ENCODE measurements around the gene PTPN9. TPM values are rescaled to one million over a fixed set of nuclear protein-coding genes. Genes with fewer than 3 reads are reported as not detected.
"Not testable (repeated sequence)": the region's sequence is repeated elsewhere in the genome, so short reads cannot be mapped to it uniquely, and the experiment has no call there.

PTPN9 gene
- total RNA-seq, 4 donors from 2014 or later = 16.3 to 30.6 (median 25.0) TPM

DNA sequence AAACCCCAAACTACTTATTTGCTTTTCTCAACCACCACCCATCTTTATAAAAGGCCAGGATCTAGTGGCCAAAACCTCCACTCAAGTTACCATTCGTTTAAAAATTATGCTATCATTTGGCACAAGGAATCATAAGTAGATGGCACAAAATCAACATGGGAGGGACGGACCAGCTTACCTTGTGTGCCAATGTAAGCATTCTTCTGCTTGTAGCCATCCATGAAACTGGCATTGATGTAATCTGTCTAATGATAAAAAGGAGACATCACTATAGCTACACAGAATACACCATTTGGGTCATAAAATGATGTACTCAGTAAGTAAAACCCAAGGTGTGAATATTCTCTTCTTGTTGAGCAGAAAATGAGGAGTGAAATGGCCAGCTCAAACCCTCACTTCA, 99.4 kb downstream of the PTPN9 start:
- no peak for ATAC-seq
- H3K27me3 ChIP-seq = no peaks in the 10 kb centered on the region
- TF ChIP-seq POLR2A (IDR thresholded peaks at IDR 0.05) = no peak
- TF ChIP-seq EP300 (IDR thresholded peaks at IDR 0.05) = no peak
- no peak for TF ChIP-seq POLR2AphosphoS5 (IDR thresholded peaks at IDR 0.05)
- TF ChIP-seq, protein P1, sequence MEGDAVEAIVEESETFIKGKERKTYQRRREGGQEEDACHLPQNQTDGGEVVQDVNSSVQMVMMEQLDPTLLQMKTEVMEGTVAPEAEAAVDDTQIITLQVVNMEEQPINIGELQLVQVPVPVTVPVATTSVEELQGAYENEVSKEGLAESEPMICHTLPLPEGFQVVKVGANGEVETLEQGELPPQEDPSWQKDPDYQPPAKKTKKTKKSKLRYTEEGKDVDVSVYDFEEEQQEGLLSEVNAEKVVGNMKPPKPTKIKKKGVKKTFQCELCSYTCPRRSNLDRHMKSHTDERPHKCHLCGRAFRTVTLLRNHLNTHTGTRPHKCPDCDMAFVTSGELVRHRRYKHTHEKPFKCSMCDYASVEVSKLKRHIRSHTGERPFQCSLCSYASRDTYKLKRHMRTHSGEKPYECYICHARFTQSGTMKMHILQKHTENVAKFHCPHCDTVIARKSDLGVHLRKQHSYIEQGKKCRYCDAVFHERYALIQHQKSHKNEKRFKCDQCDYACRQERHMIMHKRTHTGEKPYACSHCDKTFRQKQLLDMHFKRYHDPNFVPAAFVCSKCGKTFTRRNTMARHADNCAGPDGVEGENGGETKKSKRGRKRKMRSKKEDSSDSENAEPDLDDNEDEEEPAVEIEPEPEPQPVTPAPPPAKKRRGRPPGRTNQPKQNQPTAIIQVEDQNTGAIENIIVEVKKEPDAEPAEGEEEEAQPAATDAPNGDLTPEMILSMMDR (IDR thresholded peaks at IDR 0.05) = no peak
- no peaks in the 10 kb centered on the region for H3K9me3 ChIP-seq
- H3K27ac ChIP-seq = no peak overlapping the region
- 62 to 93% methylated on average over 2 of the region's 2 CpGs for WGBS, 2 donors (ENCODE audit: low coverage in 1 of 2)
- H3K4me3 ChIP-seq = no peak overlapping the region
- H3K36me3 ChIP-seq = peaks cover 0 to 64% of the 10 kb centered on the region in 2 donors
- no peaks in the 10 kb centered on the region for H3K4me1 ChIP-seq

- not testable (repeated sequence) for H3K27me3 ChIP-seq, ATAC-seq, H3K27ac ChIP-seq, H3K4me3 ChIP-seq, H3K4me1 ChIP-seq, H3K9me3 ChIP-seq
- WGBS, 2 donors (ENCODE audit: low coverage in 1 of 2) = 100% methylated on average over 1 to 4 of the region's 5 CpGs
- H3K36me3 ChIP-seq = peaks cover 0 to 84% of the 10 kb centered on the region in 2 donors
These were observed 102.0 kb downstream of the PTPN9 start for GRCh38 chr15:75477094-75477493.

GRCh38 chr15:75468913-75469598, 110.1 kb downstream of the PTPN9 start:
- H3K4me1 ChIP-seq = peaks cover 0 to 8% (median 0%) of the 10 kb centered on the region in 3 donors
- no peaks in the 10 kb centered on the region for H3K9me3 ChIP-seq
- no peak overlapping the region for H3K27ac ChIP-seq
- no peak for ATAC-seq
- H3K36me3 ChIP-seq = peaks cover 0 to 87% of the 10 kb centered on the region in 2 donors
- no peaks in the 10 kb centered on the region for H3K27me3 ChIP-seq
- TF ChIP-seq EP300 (IDR thresholded peaks at IDR 0.05) (no peak), POLR2A (IDR thresholded peaks at IDR 0.05) (no peak), POLR2AphosphoS5 (IDR thresholded peaks at IDR 0.05) (no peak)
- TF ChIP-seq, protein P1 (IDR thresholded peaks at IDR 0.05) = no peak
- H3K4me3 ChIP-seq = no peak overlapping the region
- 100% methylated on average over 1 of the region's 2 CpGs; no CpG with 5 or more reads in 1 of the 2 donors for WGBS, 2 donors (ENCODE audit: low coverage in 1 of 2)

DNA sequence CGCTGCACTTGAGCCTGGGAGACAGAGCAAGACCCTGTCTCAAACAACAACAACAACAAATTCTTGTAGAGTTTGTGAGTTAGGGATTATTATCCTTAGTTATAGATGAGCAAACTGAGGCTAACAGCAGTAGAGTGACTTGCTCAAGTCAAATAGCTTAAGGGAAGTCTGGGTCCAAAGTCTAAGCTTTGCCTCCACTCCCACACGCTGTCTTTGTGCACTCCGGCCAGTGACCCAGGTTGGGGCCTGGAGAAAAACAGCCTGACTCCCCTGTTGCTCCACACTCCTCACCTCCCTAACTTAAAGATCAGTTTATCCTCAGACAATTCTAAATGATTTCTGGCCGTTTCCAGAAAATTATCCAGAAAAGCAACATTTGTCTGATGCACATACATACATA, 118.5 kb downstream of the PTPN9 start:
- TF ChIP-seq, protein P1 (IDR thresholded peaks at IDR 0.05) = no peak
- TF ChIP-seq POLR2A (IDR thresholded peaks at IDR 0.05) (no peak), POLR2AphosphoS5 (IDR thresholded peaks at IDR 0.05) (no peak), EP300 (IDR thresholded peaks at IDR 0.05) (no peak)
- Histone ChIP-seq H3K4me3 (no peak overlapping the region), H3K36me3 (peaks cover 0 to 3% of the 10 kb centered on the region in 2 donors), H3K27me3 (no peaks in the 10 kb centered on the region), H3K9me3 (no peaks in the 10 kb centered on the region), H3K4me1 (peaks cover 0 to 11% (median 7%) of the 10 kb centered on the region in 3 donors), H3K27ac (no peak overlapping the region)
- ATAC-seq = no peak
- WGBS, 2 donors (ENCODE audit: low coverage in 1 of 2) = 76 to 78% methylated on average over 2 to 3 of the region's 4 CpGs

DNA sequence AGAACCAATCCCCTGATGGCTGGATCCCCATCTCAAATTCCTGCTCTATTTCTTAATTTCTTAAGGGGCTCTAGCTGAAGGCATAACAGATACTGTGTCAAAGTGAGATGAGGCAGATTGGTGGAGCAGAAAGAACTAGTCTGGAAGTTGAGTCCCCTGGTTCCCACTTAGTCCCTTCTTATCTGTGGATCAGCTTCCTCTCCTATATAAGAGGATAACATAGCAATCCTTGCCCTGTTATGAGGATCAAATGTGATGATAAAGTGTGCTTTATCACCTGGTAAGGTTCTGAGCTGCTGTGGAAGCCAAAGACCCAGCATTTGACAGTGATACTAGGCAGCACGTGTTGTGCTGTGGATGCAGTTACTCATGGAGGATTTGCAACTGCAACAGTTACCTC, 119.5 kb downstream of the PTPN9 start:
- Histone ChIP-seq H3K4me3 (no peak overlapping the region), H3K4me1 (peaks cover 0 to 11% (median 7%) of the 10 kb centered on the region in 3 donors), H3K27me3 (no peaks in the 10 kb centered on the region), H3K27ac (no peak overlapping the region), H3K36me3 (no peaks in the 10 kb centered on the region), H3K9me3 (no peaks in the 10 kb centered on the region)
- TF ChIP-seq EP300 (IDR thresholded peaks at IDR 0.05) (no peak), POLR2A (IDR thresholded peaks at IDR 0.05) (no peak), POLR2AphosphoS5 (IDR thresholded peaks at IDR 0.05) (no peak)
- TF ChIP-seq, protein P1 (IDR thresholded peaks at IDR 0.05) = no peak
- ATAC-seq = no peak
- WGBS, 2 donors (ENCODE audit: low coverage in 1 of 2) = 100% methylated on average over 1 of the region's 1 CpG; no CpG with 5 or more reads in 1 of the 2 donors

All from gastroesophageal sphincter (tissue), 4 donors.